ENCODE data around the gene SPTBN1. TPM values are rescaled to one million over a fixed set of nuclear protein-coding genes. Genes with fewer than 3 reads are reported as not detected.

SPTBN1 gene
- total and polyA plus RNA-seq, 2 experiments from 2014 or later = 58.1 to 204 TPM

DNA sequence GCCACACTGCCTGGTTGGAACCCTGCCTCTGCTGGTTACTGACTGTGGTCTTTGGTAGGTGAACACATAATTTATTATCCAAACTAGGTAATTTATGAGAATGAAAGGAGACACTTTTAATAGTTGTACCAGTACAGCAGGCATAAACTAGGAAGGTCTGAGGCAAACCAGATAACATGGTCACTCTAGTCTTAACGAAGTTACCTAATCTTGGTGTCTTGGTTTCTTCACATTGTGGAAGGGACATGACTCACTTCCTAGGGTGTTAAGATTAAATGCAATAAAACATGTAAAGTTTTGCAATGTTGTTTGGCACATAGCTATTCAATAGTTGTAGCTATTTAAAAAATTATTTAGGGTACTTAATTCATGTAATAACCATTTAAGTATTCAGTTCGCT lies 23.3 kb downstream of the SPTBN1 start (continued):
- no peak for TF ChIP-seq ZNF462 (CRISPR knock-in tag; IDR thresholded peaks at IDR 0.05)

GRCh38 chr2:54480025-54480424 lies 23.9 kb downstream of the SPTBN1 start:
- H4K20me1 ChIP-seq (replicated peaks; ENCODE audit: insufficient read depth) = no peaks in the 10 kb centered on the region; the same call in 1 of the 2 replicates
- H3K79me2 ChIP-seq (replicated peaks; ENCODE audit: insufficient read depth) = peaks cover 62% of the 10 kb centered on the region
- ATAC-seq = no peak
- TF ChIP-seq EZH2phosphoT487 (IDR thresholded peaks at IDR 0.05; ENCODE audit: unreplicated experiment) = no peak
- TF ChIP-seq CREB1 (CRISPR knock-in tag; IDR thresholded peaks at IDR 0.05; ENCODE audit: low read depth) = no peak
- no peak for TF ChIP-seq POLR2AphosphoS5 (IDR thresholded peaks at IDR 0.05; ENCODE audit: low read depth)
- TF ChIP-seq STAT1 (IDR thresholded peaks at IDR 0.05; ENCODE audit: unreplicated experiment) = no peak
- TF ChIP-seq ZNF114 (CRISPR knock-in tag; IDR thresholded peaks at IDR 0.05) = no peak
- no peak for TF ChIP-seq ZNF331 (CRISPR knock-in tag; IDR thresholded peaks at IDR 0.05; ENCODE audit: low read depth)
- TF ChIP-seq NANOG (IDR thresholded peaks at IDR 0.05; ENCODE audit: borderline replicate concordance) = no peak
- no peak for TF ChIP-seq ZNF462 (CRISPR knock-in tag; IDR thresholded peaks at IDR 0.05)

More at GRCh38 chr2:54480025-54480424, 23.9 kb downstream of the SPTBN1 start:
- Mint-ChIP-seq H3K4me3 (no peak overlapping the region), H3K4me1 (peaks cover 31% of the 10 kb centered on the region), H3K9me3 (peaks cover 9% of the 10 kb centered on the region), H3K27me3 (ENCODE audit: insufficient read depth, low read depth, poor library complexity) (peaks cover 8% of the 10 kb centered on the region), H3K36me3 (ENCODE audit: low read depth) (peaks cover 16% of the 10 kb centered on the region), H3K27ac (no peak overlapping the region)
- H3K9me2 ChIP-seq (ENCODE audit: insufficient read depth) = no peaks in the 10 kb centered on the region
- no peak overlapping the region for H3K27ac ChIP-seq (ENCODE audit: low read depth)
- no peak overlapping the region for H3K4me3 ChIP-seq
- 0 out of 2 replicates have a peak, but pooled peaks cover 7% of the 10 kb centered on the region for H3K4me1 ChIP-seq (ENCODE audit: insufficient read depth)
- 0 out of 2 replicates have a peak, but pooled peaks cover 6% of the 10 kb centered on the region for H3K36me3 ChIP-seq (ENCODE audit: insufficient read depth)
- no peak overlapping the region for H3K4me2 ChIP-seq
- no peaks in the 10 kb centered on the region for H3F3A ChIP-seq (replicated peaks; ENCODE audit: low read depth)
- no peaks in the 10 kb centered on the region for H3K27me3 ChIP-seq (ENCODE audit: insufficient read depth)
- H2AFZ ChIP-seq = no peak overlapping the region
- DNase-seq (ENCODE audit: low spot score) = no peak

Measured in GM23338 (cell line).